ACC112 (cell line): ENCODE data around the gene NAALADL1.

ENCODE experiments used
- H2AFZ ChIP-seq: fragments of 200-600 bp; sonication (generic); one replicate; pipeline ENCODE4 v1.6.0; 2017; ENCODE audit warnings: antibody characterized with exemption, low read length; ENCODE audit not compliant: unreplicated experiment
- H3K27ac ChIP-seq: fragments of 200-600 bp; sonication (generic); 2 replicates; pipeline ENCODE4 v1.5.1; 2014; ENCODE audit warnings: low read depth, mild to moderate bottlenecking, antibody characterized with exemption, low read length, moderate library complexity
- H3K27me3 ChIP-seq: fragments of 200-600 bp; sonication (generic); 2 replicates; pipeline ENCODE4 v1.6.1; 2014; ENCODE audit warnings: mild to moderate bottlenecking, antibody characterized with exemption, low read length, moderate library complexity, mixed read lengths; ENCODE audit not compliant: insufficient read depth
- H3K36me3 ChIP-seq: fragments of 200-600 bp; sonication (generic); 2 replicates; pipeline ENCODE4 v1.6.1; 2016; ENCODE audit warnings: mild to moderate bottlenecking, antibody characterized with exemption, low read length, moderate library complexity, mixed read lengths; ENCODE audit not compliant: insufficient read depth
- H3K4me1 ChIP-seq: fragments of 200-600 bp; sonication (generic); one replicate; pipeline ENCODE4 v1.6.1; 2016; ENCODE audit warnings: low read length, mixed read lengths; ENCODE audit not compliant: insufficient read depth, unreplicated experiment, control insufficient read depth
- H3K4me3 ChIP-seq: fragments of 200-600 bp; sonication (generic); 2 replicates; pipeline ENCODE4 v1.5.1; 2014; ENCODE audit warnings: mild to moderate bottlenecking, low read depth, low read length
- H3K79me2 ChIP-seq: fragments of 200-600 bp; sonication (generic); one replicate; pipeline ENCODE4 v1.6.0; 2016; ENCODE audit warnings: low read length; ENCODE audit not compliant: control insufficient read depth, unreplicated experiment, insufficient read depth

NAALADL1 gene

DNA sequence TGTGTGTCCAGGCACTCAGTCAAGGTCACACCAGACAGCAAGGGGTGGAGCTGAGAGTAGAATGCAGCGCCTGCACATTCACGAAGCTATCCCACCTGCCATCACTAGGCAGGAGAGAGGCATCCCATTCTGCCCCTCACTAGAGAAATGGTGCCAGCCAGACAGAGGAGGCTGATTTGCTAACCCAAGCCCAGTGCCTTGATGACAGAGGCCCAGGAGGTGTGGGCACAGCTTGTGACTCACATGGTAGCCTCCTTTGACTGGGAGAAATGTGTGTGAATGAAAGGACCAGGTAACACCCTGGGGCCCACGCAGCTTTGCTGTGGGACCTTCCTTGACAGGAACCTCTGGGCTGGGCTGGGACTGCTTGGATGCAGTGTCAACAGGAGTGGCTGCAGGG is 5.2 kb upstream of the NAALADL1 start:
- Histone ChIP-seq H3K79me2 (no peaks in the 10 kb centered on the region), H3K4me1 (no peaks in the 10 kb centered on the region), H3K27ac (no peak overlapping the region), H3K4me3 (no peak overlapping the region), H3K27me3 (no peaks in the 10 kb centered on the region), H3K36me3 (no peaks in the 10 kb centered on the region), H2AFZ (no peak overlapping the region)

DNA sequence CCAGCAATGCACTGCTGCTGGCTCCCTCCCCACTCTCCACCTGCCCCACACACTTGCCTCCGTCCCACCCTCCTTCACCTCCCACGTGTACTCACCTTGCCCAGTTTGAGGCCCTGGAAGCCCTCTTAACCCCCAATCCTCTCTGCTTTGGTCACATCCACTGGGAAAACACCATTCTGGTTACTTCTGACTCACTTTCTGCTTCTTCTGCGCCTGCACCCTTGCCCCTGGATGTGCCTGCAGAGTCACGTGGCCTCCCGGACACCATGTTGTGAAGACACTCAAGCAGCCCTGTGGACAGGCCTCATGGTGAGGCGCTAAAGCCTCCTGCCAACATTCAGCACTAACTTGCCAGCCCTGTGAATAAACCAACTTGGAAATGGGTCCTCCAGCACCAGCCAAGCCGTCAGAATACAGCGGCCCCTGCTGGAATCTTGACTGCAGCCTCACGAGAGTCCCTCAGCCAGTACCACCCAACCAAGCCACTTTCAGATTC is 2.6 kb upstream of the NAALADL1 start:
- Histone ChIP-seq H3K4me1 (no peaks in the 10 kb centered on the region), H3K36me3 (no peaks in the 10 kb centered on the region), H3K27ac (no peak overlapping the region), H3K79me2 (no peaks in the 10 kb centered on the region), H2AFZ (no peak overlapping the region), H3K4me3 (no peak overlapping the region), H3K27me3 (no peaks in the 10 kb centered on the region)

DNA sequence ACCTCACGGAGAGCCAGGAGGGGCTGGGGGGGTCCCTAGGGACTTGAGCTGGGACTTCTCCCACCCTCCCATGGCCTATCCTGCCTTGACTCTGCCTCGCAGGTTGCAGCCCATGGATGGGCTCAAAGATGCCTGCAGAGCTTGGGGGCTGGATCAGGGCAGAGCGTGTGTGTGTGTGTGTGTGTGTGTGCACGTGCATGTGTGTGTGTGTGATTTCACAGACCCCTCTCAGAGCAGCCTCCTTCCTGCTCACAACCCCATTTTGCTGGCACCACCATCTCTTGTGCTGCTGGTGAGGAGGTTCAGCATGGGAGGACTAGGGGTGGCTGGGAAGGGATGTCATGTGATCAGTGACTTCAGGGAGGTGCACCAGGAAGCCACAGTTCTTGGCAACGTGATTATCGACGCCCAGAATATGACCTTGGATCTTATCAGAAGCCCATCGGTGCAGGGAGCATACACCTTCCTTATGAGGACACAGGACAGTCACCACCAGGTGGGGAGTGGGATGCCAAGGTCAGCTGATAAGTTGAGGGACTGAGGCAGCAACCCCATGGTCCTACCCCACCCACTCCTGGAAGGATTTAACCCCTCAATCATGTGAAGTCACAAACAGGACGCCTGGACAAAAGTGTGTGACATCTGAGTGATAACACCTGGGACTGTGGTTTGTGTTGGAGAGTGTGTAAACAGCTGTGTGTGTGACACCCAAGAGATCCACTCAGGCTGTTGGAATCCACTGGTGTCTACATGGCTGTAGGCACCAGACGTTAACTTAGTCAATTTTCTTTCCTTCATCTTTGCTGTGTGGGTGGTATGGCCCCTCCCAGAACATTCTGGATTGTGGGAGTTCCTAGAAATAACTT is 1.8 kb upstream of the NAALADL1 start:
- Histone ChIP-seq H2AFZ (no peak overlapping the region), H3K27ac (no peak overlapping the region), H3K36me3 (no peaks in the 10 kb centered on the region), H3K4me1 (no peaks in the 10 kb centered on the region), H3K27me3 (no peaks in the 10 kb centered on the region), H3K79me2 (no peaks in the 10 kb centered on the region), H3K4me3 (no peak overlapping the region)

DNA sequence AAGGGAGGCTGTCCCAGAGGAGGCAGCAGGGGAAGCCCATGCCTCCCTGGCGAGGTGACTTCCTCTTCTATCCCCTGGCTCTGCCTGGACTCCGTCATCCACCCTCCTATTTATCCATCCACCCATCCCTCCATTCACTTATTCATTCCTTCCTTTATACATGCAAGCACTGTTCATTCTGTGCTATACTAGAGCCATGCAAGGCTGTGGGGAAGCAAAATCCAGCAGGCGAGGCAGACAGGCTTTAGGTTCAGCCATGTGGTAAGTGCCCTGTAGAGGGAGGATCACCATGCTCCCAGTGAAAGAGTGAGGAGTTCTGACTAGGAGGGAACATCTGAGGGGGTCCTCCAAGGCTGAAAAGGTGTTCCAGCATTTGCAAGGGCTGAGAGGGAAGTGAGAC is 1.2 kb upstream of the NAALADL1 start:
- H3K27me3 ChIP-seq: no peaks in the 10 kb centered on the region
- no peaks in the 10 kb centered on the region for H3K4me1 ChIP-seq
- no peaks in the 10 kb centered on the region for H3K79me2 ChIP-seq
- H3K36me3 ChIP-seq: no peaks in the 10 kb centered on the region
- H3K27ac ChIP-seq: no peak overlapping the region
- no peak overlapping the region for H3K4me3 ChIP-seq
- no peak overlapping the region for H2AFZ ChIP-seq

DNA sequence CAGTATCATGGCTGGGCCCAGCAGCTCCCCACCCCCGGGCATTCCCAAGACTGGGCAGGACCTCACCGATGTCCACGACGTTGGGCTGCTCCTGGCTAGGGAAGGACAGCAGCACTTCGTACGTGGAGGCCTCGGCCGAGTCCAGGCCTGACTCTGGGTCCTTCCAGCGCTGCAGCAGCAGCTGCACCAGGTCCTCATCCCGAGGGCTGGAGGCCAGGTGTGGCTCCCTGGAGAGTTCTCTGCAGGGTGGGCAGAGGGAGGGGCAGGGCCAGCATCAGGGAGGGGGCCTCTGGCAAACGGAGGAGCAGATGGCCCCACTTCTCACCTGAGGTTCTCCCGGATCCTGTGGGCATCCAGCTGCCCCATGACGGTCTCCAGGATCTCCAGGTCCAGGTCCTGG is 341 bp downstream of the NAALADL1 start:
- Histone ChIP-seq H3K79me2 (no peaks in the 10 kb centered on the region), H2AFZ (no peak overlapping the region), H3K27me3 (no peaks in the 10 kb centered on the region), H3K27ac (no peak overlapping the region), H3K4me3 (no peak overlapping the region), H3K36me3 (no peaks in the 10 kb centered on the region), H3K4me1 (no peaks in the 10 kb centered on the region)

DNA sequence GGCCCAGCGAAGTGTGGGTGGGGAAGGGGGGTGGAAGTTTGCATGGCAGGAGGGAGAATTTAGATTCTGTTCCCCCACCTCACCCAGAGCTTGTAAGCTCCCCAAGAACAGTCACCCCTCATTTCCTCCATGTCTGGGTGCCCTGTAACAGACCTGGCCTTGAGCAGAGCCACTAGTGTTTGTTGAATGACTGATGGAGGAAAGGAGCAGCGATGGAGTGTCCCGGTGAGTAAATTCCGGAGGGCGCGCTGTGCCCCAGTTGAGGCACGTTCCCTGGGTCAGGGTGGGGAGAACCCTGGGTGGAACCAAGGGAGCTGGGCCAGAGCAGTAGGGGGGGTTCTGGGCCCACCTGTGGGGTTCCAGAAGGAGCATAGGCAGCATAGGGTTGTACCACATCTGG is 827 bp downstream of the NAALADL1 start:
- Histone ChIP-seq H3K4me1 (no peaks in the 10 kb centered on the region), H3K27me3 (no peaks in the 10 kb centered on the region), H3K27ac (no peak overlapping the region), H3K79me2 (no peaks in the 10 kb centered on the region), H3K4me3 (no peak overlapping the region), H2AFZ (no peak overlapping the region), H3K36me3 (no peaks in the 10 kb centered on the region)

DNA sequence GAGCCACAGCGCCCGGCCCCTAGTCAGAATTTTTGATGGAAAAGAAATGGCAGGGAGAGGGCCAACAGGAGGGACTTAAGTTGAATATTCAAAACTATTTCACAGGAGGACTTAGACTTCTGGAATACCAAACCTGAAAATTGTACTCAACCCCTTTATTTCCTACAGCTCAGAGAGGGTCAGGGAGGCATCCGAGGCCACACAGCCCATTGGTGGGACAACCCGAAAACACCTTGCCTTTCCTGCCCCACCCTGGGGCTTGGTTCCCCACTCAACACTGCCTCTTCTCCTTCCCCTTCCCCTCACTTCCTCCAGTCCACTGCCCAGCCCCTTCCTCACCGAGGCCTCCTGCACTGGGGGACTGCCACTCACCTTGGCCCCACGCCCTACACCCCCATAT is 1.4 kb downstream of the NAALADL1 start:
- Histone ChIP-seq H3K27ac (no peak overlapping the region), H3K79me2 (no peaks in the 10 kb centered on the region), H3K4me3 (no peak overlapping the region), H2AFZ (no peak overlapping the region), H3K27me3 (no peaks in the 10 kb centered on the region), H3K4me1 (no peaks in the 10 kb centered on the region), H3K36me3 (no peaks in the 10 kb centered on the region)

DNA sequence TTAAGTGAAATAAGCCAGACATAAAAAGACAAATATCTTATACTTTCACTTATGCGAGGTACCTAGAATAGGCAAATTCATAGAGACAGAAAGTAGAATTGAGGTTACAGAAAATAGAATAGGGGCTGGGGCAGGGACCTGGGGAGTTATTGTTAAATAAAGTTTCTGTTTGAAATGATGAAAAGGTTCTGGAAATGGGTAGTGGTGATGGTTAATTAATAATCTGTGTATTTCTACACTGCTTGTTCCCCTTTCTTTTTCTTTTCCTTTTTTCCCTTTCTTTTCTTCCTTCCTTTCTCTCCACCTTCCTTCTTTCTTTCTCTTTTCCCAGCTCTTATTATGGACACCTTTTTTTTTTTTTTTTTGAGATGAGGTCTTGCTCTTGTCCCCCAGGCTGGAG is 2.8 kb downstream of the NAALADL1 start:
- Histone ChIP-seq H2AFZ (no peak overlapping the region), H3K27ac (no peak overlapping the region), H3K4me1 (no peaks in the 10 kb centered on the region), H3K27me3 (no peaks in the 10 kb centered on the region), H3K36me3 (no peaks in the 10 kb centered on the region), H3K4me3 (no peak overlapping the region), H3K79me2 (no peaks in the 10 kb centered on the region)

DNA sequence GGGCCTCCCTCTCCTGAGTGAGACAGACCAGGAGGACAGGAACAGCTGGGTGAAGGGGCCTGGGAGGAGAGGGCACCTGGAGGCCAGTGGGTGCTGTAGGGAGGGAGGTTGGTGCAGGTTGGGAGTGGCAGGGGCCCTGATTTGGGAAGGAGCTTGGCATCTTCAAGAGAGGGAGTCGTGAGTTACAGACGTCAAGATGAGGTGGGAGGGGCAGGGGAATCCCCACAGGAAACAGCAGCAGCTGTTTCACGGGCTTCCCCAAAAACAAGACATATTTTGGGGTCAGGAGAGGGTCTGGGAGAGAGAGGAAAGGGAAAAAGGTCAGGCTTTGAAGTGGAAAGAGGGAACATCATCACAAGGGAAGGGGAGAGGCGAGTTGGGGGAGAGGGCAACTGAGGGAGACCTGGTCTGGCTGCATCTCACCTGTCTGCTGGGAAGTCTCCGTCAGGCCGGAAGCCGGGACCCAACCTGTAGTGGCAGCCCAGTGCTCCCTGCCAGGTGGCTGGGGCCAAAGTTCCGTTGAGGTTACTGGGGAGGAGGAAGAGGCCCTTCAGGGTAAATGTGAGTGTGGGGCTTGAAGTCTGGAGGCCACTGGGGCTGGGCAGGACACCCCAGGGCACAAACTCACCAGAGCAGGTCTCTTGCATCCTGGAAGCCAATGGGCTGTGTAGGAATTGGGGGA is 4.4 kb downstream of the NAALADL1 start:
- no peaks in the 10 kb centered on the region for H3K79me2 ChIP-seq
- no peaks in the 10 kb centered on the region for H3K4me1 ChIP-seq
- H3K27me3 ChIP-seq: no peaks in the 10 kb centered on the region
- no peak overlapping the region for H3K4me3 ChIP-seq
- no peak overlapping the region for H3K27ac ChIP-seq
- H3K36me3 ChIP-seq: no peaks in the 10 kb centered on the region
- H2AFZ ChIP-seq: no peak overlapping the region

DNA sequence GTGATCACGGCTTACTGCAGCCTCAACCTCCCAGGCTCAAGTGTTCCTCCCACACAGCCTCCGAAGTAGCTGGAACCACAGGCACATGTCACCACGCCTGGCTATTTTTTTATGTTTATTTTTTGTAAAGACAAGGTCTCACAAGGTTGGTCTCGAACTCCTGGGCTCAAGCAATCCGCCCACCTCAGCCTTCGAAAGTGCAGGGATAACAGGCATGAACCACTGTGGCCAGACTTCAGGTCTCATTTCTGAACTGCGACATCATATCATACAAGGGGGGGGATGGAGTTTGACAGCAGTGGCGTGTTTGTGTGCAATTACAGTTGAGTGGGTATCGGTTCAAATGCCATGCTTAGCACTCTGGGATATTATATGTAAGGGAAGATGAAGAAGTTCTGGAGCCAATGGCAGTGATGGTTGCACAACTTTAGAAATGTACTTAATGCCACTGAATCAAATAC is 6.9 kb downstream of the NAALADL1 start:
- Histone ChIP-seq H3K4me1 (no peaks in the 10 kb centered on the region), H3K36me3 (no peaks in the 10 kb centered on the region), H3K27ac (no peak overlapping the region), H2AFZ (no peak overlapping the region), H3K4me3 (no peak overlapping the region), H3K27me3 (no peaks in the 10 kb centered on the region), H3K79me2 (no peaks in the 10 kb centered on the region)
